ENCODE data around the gene TMTC4.
A peak's percentile ranks its signal among the peaks of the same experiment; 100 is the strongest.
"Not testable (repeated sequence)": the region's sequence is repeated elsewhere in the genome, so short reads cannot be mapped to it uniquely, and the experiment has no call there.

Gene TMTC4

GRCh38 chr13:100594255-100594654 lies 80.3 kb downstream of the TMTC4 start:
- DNase-seq = no peak
- intact Hi-C loops (cut with DNase I) = no loop called here

- no peak for DNase-seq
- intact Hi-C loops (cut with DNase I) = no loop called here
Measured at GRCh38 chr13:100589178-100589725, 85.3 kb downstream of the TMTC4 start.

- intact Hi-C loops (cut with DNase I) = no loop called here
Measured at GRCh38 chr13:100588331-100589177, 86.0 kb downstream of the TMTC4 start, which contains the start of gene GGACT. TSS of gene GGACT (minus strand) at chr13:100588789. CDS start at chr13:100532591, 56,198 bp downstream.

GRCh38 chr13:100584896-100585295 lies 89.7 kb downstream of the TMTC4 start:
- no peak for DNase-seq
- intact Hi-C loops (cut with DNase I) = no loop called here

More at GRCh38 chr13:100588331-100589177, 86.0 kb downstream of the TMTC4 start, which contains the start of gene GGACT:
- DNase-seq = peak; percentile 16 to 92 (median 60)

- no peak for DNase-seq
- intact Hi-C loops (cut with DNase I) = no loop called here
Measured at GRCh38 chr13:100581504-100581903, 93.1 kb downstream of the TMTC4 start.

- intact Hi-C loops (cut with DNase I) = no loop called here
- no peak for DNase-seq
Measured at GRCh38 chr13:100581030-100581429, 93.6 kb downstream of the TMTC4 start.

- intact Hi-C loops (cut with DNase I) = no loop called here
- DNase-seq = no peak
Measured at GRCh38 chr13:100580045-100580444, 94.5 kb downstream of the TMTC4 start.

- DNase-seq; intact Hi-C loops (cut with DNase I): not testable (repeated sequence)
Measured at GRCh38 chr13:100577239-100577638, 97.4 kb downstream of the TMTC4 start.

GRCh38 chr13:100573121-100573520 lies 101.5 kb downstream of the TMTC4 start:
- intact Hi-C loops (cut with DNase I) = no loop called here
- peak in 5 of 10 donors; percentile 51 to 86 (median 73) for DNase-seq

GRCh38 chr13:100566543-100566942 lies 108.1 kb downstream of the TMTC4 start:
- no peak for DNase-seq
- intact Hi-C loops (cut with DNase I) = no loop called here

- intact Hi-C loops (cut with DNase I) = no loop called here
- no peak for DNase-seq
Measured at GRCh38 chr13:100565286-100565685, 109.3 kb downstream of the TMTC4 start.

GRCh38 chr13:100564444-100565223 lies 110.0 kb downstream of the TMTC4 start:
- intact Hi-C loops (cut with DNase I) = no loop called here
- DNase-seq = no peak

- no peak for DNase-seq
- intact Hi-C loops (cut with DNase I) = no loop called here
Measured at GRCh38 chr13:100563779-100564178, 110.8 kb downstream of the TMTC4 start.

- DNase-seq = no peak
- intact Hi-C loops (cut with DNase I) = no loop called here
Measured at GRCh38 chr13:100561599-100562204, 112.9 kb downstream of the TMTC4 start.

- intact Hi-C loops (cut with DNase I) = no loop called here
- no peak for DNase-seq
Measured at GRCh38 chr13:100561158-100561499, 113.5 kb downstream of the TMTC4 start.

- peak in 2 of 10 donors; percentile 38 to 56 for DNase-seq
- intact Hi-C loops (cut with DNase I) = no loop called here
Measured at GRCh38 chr13:100560498-100561157, 114.0 kb downstream of the TMTC4 start.

- intact Hi-C loops (cut with DNase I) = no loop called here
- no peak for DNase-seq
Measured at GRCh38 chr13:100559886-100560285, 114.7 kb downstream of the TMTC4 start.

Measured in posterior cingulate gyrus (tissue), 11 donors.